Activated CD8-positive, alpha-beta memory T cell treated with anti-CD3 and anti-CD28 coated beads, Interleukin-2, amount 50 U/mL, for 1 hour (primary cell): ENCODE results near the gene TPCN1.

Experiments
- DNase-seq: peaks from one replicate; pipeline ENCODE4 v3.0.0-alpha.2; 2020; ENCODE audit errors: extremely low read depth

TPCN1 gene

GRCh38 chr12:113241191-113242025 lies 20.1 kb downstream of the TPCN1 start:
- DNase-seq = no peak

- DNase-seq = no peak
Measured at GRCh38 chr12:113242026-113242418, 20.8 kb downstream of the TPCN1 start.

- DNase-seq = no peak
Measured at GRCh38 chr12:113242560-113242959, 21.3 kb downstream of the TPCN1 start.

DNA sequence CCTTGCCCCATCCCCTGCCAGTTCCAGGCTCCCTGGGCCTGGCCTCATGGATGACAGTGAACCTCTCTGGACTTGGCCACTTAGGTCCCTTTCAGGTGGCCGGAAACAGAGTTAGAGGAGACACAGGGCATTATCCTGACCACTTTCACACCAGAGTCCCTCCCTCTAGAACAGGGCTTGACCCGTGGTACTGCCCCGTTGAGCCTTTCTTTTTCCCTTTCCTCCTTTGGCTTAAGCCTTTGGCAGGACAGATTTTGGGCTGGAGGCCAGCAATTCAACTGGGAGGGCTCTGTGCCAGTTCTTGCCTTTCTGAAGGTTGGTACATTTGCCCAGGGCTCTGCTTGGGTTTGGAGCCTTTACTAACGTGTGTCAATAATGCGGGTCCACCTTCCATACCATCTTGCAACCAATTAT lies 22.8 kb downstream of the TPCN1 start:
- DNase-seq = no peak

- no peak for DNase-seq
Measured at GRCh38 chr12:113244478-113244958, 23.3 kb downstream of the TPCN1 start.

GRCh38 chr12:113245695-113246477 lies 24.6 kb downstream of the TPCN1 start:
- no peak for DNase-seq

DNA sequence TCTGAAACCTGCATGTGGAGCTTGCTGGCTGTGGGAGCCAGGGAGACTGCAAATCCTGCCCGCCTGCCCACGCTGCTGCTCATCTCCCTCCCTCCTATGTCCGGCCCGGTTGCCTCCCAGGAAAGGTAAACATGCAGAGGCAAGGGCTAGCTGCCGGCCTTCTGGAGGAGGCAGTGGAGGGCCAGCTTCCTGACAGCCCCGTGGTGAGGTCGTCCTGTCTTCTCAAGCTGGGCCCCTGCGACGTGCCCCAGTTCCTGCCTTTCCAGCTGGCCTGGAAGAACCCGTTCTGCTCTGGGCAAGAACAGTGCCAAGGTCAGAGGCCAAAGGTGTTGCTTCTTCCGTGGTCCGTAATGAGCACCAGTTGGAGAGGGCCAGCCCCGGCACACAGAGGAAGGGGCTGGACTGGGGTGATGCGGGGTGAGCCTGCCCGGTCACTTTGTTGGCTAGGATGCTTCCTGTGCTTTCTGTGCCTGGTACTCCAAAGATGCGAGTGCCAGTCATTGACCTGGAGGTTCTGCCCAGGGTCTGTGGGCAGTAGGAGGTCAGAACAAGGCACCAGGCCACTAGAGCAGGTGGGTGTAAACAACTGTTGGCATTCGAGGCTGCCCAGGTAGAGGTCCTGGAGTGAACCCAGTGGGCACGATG lies 25.3 kb downstream of the TPCN1 start:
- no peak for DNase-seq

DNA sequence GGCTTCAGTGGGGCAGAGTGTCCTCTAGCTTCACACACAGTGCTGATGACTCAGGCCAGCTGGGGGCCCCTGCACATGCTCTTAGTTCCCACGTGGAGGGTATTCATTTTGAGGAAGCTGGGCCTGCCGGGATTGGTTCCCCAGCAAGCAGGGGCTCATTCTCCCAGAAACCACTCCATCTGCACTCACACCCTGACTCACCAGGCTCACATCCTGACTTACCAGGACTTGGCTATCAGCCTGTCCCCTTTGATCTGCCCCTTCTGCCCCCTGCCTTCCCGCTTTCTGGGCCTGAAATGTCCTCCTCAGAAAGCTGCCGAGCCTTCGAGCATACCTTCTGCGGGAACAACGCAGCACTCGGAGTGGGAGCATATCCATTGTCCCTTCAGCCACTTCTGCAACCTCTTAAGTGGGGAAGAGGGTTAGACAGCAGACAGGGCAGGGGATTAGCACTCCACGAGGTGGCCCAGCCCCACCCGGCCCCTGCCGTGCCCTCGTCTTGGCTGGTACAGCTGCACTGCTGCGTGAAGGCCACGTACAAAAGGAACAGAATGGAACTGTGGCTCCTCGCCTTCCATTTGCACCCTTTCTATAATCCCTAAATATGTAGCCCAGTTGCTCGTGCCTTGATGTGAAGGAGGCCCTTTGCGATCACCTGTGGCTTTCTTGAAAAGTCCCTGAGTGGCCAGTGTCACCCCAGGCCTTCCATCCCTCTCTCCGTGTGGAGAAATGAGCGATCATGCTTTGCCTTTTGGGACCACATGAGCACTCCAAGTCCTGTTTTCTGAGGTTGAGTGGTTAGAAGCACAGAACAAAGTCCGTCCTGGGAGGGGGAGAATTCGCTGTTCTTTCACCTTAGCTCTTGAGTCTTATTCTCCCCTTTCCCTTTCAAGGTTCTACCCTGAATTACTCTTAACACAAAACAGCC lies 26.1 kb downstream of the TPCN1 start:
- DNase-seq = no peak

DNA sequence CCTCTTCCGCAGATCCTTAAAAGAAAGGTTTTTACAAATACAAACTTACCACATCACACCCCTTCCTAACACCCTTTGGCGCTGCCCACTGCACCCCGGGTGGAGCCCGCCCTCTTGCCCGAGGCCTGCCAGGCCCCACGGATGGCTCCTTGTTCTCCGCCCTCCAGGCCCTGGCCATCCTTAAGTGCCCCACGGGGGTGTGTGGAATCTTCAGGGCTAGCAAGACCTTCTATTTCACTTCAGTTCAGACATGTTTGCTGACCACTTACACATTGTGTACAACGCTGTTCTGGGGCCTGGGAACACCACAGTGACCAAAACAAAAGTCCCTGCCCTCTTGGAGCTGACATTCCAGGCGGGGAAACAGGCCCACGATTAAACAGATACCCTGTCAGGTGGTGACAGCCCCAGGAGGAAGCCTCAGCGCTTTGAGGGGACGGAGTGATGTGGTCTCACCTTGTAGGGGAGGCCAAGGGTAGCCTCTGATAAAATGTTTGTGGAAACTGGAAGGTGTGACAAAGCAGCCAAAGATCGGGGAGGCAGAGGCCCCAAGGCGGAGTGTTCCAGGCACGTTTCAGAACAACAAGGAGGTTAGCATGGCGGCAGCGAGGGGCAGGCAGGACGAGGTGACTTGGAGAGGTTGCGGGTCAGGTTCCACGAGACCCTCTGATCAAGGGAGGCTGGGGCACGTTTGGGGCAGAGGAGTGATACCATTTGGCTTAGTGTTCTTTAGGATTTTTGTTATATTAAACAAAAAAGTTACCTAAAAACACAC lies 27.0 kb downstream of the TPCN1 start:
- DNase-seq = no peak

GRCh38 chr12:113248842-113249435 lies 27.7 kb downstream of the TPCN1 start:
- DNase-seq = no peak

DNA sequence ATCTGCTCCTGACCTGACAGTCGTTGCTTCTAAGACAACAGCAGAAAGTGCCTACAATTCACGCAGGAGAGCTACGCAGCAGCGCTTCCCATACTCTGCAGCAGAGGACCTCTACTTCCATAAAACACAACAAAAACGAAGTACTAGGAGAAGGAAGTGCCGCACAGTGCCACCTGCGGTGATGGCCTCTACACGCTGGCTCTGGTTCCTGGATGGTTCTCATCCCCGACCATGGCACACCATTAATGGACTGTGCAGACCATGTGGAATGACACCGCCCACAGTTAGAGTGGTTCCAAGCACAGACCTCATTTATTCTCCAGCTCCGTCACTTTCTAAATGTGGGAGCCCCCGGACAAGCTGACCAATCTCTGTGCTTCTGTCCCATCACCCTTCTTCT lies 28.3 kb downstream of the TPCN1 start:
- DNase-seq = no peak

DNA sequence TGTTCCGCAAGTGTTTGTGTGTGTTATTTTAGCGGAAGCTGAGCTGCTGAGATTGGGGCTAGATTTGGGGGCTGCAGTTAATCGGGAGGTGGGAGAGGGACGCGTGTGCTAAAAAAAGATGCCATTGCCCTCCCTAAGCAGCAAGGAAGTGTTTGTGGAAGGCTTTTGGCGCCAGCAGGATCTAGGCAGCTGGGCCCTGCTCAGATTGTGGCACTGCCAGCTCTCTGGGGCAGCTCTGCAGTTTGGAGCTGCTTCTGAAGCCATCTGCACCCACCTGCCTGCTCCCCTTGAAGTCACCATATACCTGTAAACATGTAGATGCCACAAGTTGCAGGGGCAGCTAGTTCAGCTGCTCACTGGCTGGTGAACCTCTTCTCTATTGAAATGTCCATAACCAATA lies 28.8 kb downstream of the TPCN1 start:
- no peak for DNase-seq

DNA sequence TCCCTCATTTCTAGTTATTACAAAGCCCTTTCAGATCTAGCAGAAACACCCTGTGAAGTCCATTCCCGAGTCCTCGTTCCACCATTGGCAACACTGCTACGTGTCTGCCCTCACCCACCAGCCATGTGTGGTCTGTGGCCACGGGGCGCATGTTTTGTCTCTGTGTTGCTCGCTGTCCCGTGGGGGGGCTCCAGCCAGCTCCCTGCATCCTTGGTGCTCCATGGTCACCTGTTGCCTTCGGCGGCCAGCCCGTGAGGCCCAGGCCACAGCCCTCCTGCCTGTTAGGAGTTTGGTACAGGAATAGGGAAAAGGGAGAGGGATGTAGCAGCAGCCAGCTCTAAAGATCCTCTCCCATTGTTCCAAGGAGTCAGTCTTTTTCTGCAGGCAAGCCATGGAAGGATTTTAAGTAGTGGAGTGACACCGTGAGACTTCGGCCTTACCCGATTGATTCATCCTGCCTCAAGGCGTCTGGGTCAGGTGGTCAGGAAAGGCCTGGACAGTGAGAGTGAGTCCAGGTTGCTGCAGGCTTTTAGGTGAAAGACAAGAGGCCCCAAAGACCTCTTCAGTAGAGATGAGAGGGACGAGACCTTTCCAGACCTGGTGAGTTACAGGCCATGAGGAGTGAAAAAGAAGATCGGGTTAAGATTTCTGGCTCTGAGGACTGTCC lies 30.3 kb downstream of the TPCN1 start:
- no peak for DNase-seq

GRCh38 chr12:113252494-113252893 lies 31.2 kb downstream of the TPCN1 start:
- DNase-seq = no peak

DNA sequence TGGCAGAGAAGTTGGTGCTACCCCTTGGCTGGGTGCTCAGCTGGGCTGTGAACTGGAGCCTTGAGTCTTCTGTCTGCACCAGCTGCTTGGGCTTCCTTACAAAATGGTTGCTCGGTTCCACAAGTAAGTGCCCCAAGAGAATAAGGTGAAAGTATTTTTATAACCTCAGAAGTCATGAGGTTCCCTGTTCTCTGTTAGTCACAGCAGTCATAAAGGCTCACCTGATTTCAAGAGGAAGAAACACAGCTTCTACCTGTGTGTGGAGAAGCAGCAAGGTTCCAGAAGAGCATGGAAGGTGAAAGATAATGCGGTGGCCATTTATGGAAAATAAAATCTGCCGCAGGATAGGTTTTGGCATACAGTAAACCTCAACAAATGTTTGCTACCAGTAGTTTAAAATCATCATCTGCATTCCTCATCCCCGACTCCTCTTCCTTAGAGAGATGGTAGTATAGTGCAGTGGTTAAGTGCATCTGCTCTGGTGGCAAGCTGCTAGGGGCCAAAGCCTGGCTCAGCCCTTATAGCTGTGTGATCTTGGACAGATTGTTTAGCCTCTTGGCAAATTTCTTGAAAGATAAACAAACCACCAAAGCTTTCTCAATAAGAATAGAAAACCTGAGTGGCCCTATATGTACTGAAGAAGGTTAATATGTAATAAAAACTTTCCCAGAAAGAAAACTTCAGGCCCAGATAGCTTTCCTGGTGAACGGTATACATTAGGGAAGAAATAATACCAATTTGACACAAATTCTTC lies 32.4 kb downstream of the TPCN1 start:
- DNase-seq = no peak

DNA sequence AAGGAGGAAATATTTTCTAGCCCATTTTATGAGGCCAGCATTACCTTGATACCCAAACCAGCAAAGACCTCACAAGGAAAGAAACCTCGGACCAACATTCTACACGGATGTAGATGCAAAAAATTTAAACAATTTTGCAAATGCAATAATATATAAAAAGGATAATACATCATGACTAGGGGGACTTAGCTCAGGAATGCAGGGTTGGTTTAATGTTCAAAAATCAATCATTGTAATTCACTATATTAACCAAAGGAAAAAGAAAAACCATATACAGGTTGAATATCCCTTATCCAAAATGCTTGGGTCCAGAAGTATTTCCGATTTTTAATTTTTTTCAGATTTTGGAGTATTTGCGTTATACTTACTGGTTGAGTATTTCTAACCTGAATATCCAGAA lies 33.0 kb downstream of the TPCN1 start:
- DNase-seq = no peak

DNA sequence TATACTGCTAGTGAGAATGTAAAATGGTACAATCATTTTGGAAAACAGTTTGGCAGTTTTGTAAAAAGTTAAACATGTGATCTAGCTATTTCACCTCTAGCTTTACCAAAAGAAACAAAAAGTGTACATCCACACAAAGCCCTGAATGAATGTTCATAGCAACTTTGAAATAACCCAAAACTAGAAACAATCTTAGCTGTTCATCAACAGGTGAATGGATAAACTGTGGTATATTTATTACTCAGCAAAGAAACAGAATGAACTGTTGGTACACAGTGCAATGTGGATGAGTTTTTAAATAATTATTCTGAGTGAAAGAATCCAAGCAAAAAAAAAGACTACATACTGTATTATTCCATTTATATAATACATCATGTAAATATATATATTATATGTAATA lies 36.3 kb downstream of the TPCN1 start:
- no peak for DNase-seq

- DNase-seq = no peak
Measured at GRCh38 chr12:113260127-113260526, 38.9 kb downstream of the TPCN1 start.
